MCF 10A (cell line): ENCODE data around the gene CERS1. TPM values are rescaled to one million over a fixed set of nuclear protein-coding genes. Genes with fewer than 3 reads are reported as not detected.

Source experiments
- BruUV-seq: library from RNA; stranded (reverse); fragments of 400-500 nt; replicated peaks from 2 replicates; lab custom pipeline; 2021; lab: Mats Ljungman, UMichigan
- CTCF ChIA-PET: fragments of 300-600 bp; sonication (Branson Sonifier 250); formaldehyde crosslinking; extraction: SDS; loops from one replicate; lab custom pipeline; 2021; ENCODE audit warnings: antibody characterized with exemption, inconsistent platforms; lab: Yijun Ruan, JAX
- POLR2A ChIA-PET: fragments of 300-600, 350-650 bp; sonication (Branson Sonifier 250); formaldehyde crosslinking; extraction: SDS; loops from one replicate; lab custom pipeline; 2020; ENCODE audit warnings: antibody characterized with exemption, inconsistent platforms; lab: Yijun Ruan, JAX
- DNase-seq: peaks from one replicate; pipeline ENCODE4 v3.0.0-alpha.2; 2018; ENCODE audit not compliant: unreplicated experiment
- H3K27ac Mint-ChIP-seq: one replicate; pipeline ENCODE4 v1.8.0; 2022; ENCODE audit warnings: mild to moderate bottlenecking, low read depth, mixed read lengths; ENCODE audit not compliant: unreplicated experiment
- H3K27me3 Mint-ChIP-seq: one replicate; pipeline ENCODE4 v1.8.0; 2022; ENCODE audit warnings: mixed read lengths; ENCODE audit not compliant: insufficient read depth, unreplicated experiment
- H3K36me3 Mint-ChIP-seq: one replicate; pipeline ENCODE4 v1.8.0; 2022; ENCODE audit warnings: mild to moderate bottlenecking, moderate library complexity, mixed read lengths; ENCODE audit not compliant: insufficient read depth, unreplicated experiment
- H3K4me1 Mint-ChIP-seq: one replicate; pipeline ENCODE4 v1.8.0; 2022; ENCODE audit warnings: mixed read lengths; ENCODE audit not compliant: insufficient read depth, unreplicated experiment
- H3K4me3 Mint-ChIP-seq: one replicate; pipeline ENCODE4 v1.8.0; 2022; ENCODE audit warnings: mild to moderate bottlenecking, moderate library complexity, mixed read lengths; ENCODE audit not compliant: unreplicated experiment
- H3K9me3 Mint-ChIP-seq: one replicate; pipeline ENCODE4 v1.8.0; 2022; ENCODE audit warnings: mixed read lengths; ENCODE audit not compliant: unreplicated experiment
- CTCF ChIP-seq: fragments of 200-600 bp; IDR thresholded peaks from one replicate; pipeline ENCODE4 v1.8.0; 2022; ENCODE audit warnings: antibody characterized with exemption, mild to moderate bottlenecking; ENCODE audit not compliant: unreplicated experiment
- intact Hi-C: fragments of 100-400 bp; cut with micrococcal nuclease; formaldehyde crosslinking; loops from 2 replicates; pipeline ENCODE4 v1.14.1; 2022
- total RNA-seq: library from RNA; stranded (reverse); gene quantifications from 2 replicates; pipeline ENCODE4 v1.2.3, GENCODE V29; 2022

Gene CERS1
- total RNA-seq, 1 experiment from 2014 or later, result not detected

GRCh38 chr19:18895038-18895823 lies 727 bp downstream of the CERS1 start:
- no peaks in the 10 kb centered on the region for H3K9me3 Mint-ChIP-seq
- H3K36me3 Mint-ChIP-seq, result no peaks in the 10 kb centered on the region
- no peak for TF ChIP-seq CTCF
- ChIA-PET POLR2A (interaction anchor here (0.6 to 1.2 kb wide), 3 partner anchors 9 to 611 kb away, joined by 3 to 6 read pairs (median 5); no protein-coding TSS in a partner anchor), CTCF (interaction anchor here (0.9 to 1.1 kb wide), 3 partner anchors 15 to 92 kb away, joined by 3 to 6 read pairs (median 3); no protein-coding TSS in a partner anchor)
- DNase-seq, result peak; percentile 44
- H3K4me1 Mint-ChIP-seq, result no peaks in the 10 kb centered on the region
- H3K27ac Mint-ChIP-seq, result no peak overlapping the region
- no TSS peak for BruUV-seq
- intact Hi-C loops, result loop anchor here (1.0 kb wide), 1 partner anchor 91 kb away; no protein-coding TSS in a partner anchor
- peak overlapping the region; percentile 21 for H3K4me3 Mint-ChIP-seq
- peaks cover 37% of the 10 kb centered on the region for H3K27me3 Mint-ChIP-seq

DNA sequence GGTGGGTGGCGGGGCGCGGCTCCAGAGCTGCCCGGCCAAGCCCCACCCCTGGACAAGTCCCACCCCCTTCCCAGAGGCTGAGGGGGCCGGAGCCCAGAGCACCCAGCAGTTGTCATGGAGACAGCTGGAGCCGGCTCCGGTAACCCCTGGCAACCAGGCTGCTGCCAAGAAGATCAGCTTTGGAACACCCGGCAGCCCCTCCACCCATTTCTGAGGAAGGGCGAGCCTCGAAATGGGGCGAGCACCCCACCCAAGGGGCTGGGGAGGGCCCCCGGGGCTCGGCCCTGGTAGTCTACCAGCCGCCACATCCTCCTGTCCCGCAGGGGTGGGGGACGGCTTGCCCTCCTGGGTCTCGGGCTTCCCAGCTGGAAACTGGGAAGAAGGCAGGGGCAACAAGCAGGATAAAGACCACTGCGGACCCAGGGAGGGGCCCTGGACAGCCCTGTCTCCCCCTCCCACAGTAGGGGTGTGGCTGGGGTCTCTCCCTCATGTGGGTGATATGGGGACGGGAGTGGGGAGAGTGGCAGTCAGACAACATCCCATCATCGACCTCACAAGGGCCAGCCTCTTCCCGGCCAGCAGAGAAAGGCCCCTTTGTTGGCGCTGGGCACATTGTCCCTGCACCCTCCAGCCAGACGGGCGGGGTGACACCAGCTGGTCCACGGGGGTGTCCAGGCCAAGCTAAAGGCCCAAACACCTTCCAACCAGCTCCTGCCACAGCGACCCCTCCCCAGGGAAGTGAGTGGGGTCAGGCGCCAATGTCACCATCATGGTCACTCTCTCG lies 1.5 kb downstream of the CERS1 start:
- ChIA-PET CTCF (interaction anchor here (0.9 kb wide), 1 partner anchor 14 kb away, joined by 3 read pairs; no protein-coding TSS in a partner anchor), POLR2A (interaction anchor here (0.9 to 1.2 kb wide), 2 partner anchors 10 to 35 kb away, joined by 5 to 6 read pairs; no protein-coding TSS in a partner anchor)
- no TSS peak for BruUV-seq
- Mint-ChIP-seq H3K27me3 (peaks cover 37% of the 10 kb centered on the region), H3K4me1 (no peaks in the 10 kb centered on the region), H3K4me3 (no peak overlapping the region), H3K9me3 (no peaks in the 10 kb centered on the region), H3K36me3 (no peaks in the 10 kb centered on the region), H3K27ac (no peak overlapping the region)
- DNase-seq, result no peak
- TF ChIP-seq CTCF, result no peak
- intact Hi-C loops, result loop anchor here (1.0 kb wide), 1 partner anchor 92 kb away; no protein-coding TSS in a partner anchor

DNA sequence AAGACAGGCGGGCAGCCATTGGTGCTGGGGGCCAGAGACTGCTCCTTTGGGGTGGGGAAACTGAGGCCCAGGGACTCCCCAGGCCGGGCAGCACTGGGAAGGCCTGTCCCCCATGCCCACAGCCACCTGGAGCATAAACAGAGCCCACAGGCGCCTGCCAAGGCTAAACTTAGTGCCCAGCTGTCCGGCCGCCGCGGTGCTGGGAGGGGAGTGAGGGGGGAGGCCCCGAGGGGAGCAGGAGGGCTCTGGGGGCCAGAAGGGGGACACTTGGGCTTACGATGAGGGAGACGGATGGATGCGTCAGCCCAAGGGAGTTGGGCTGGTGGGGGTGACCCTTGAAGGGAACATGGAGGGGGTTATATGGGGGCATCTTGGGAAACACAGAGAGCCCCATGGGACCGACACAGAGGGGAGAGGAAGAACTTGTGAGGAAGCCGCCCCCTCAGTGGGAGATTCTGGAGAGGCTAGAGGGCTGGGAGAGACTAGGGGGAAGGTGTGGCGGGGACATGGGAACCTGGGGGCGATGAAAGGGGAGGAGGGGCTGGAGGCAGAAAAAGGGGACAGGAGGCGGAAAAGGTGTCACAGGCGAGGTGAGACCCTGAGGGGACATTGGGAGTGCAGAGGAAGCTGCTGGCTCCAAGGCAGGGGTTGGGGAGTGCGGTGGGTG lies 2.2 kb downstream of the CERS1 start:
- DNase-seq, result no peak
- BruUV-seq, result no TSS peak
- no peak overlapping the region for H3K27ac Mint-ChIP-seq
- H3K27me3 Mint-ChIP-seq, result peaks cover 37% of the 10 kb centered on the region
- POLR2A ChIA-PET, result no interaction called here
- H3K9me3 Mint-ChIP-seq, result no peaks in the 10 kb centered on the region
- no peaks in the 10 kb centered on the region for H3K4me1 Mint-ChIP-seq
- H3K4me3 Mint-ChIP-seq, result no peak overlapping the region
- TF ChIP-seq CTCF, result no peak
- intact Hi-C loops, result no loop called here
- CTCF ChIA-PET, result no interaction called here
- no peaks in the 10 kb centered on the region for H3K36me3 Mint-ChIP-seq
